Activated naive CD4-positive, alpha-beta T cell treated with anti-CD3 and anti-CD28 coated beads, Interleukin-2, amount 50 U/mL, for 72 hours (primary cell): ENCODE data around the gene P2RX2. TPM values are rescaled to one million over a fixed set of nuclear protein-coding genes. Genes with fewer than 3 reads are reported as not detected.

Source experiments
- ATAC-seq, 2 donors: fragments of 150-1000 bp; cut with Tn5 transposase; 2 replicates each; pipeline ENCODE4 v1.10.0; 2021; ENCODE audit warnings: mild to moderate bottlenecking in 2 of 2, moderate library complexity in 2 of 2
- DNase-seq, 2 donors: peaks; one replicate each; pipeline ENCODE4 v3.0.0; 2021 to 2022; ENCODE audit warnings: low spot score in 2 of 2
- H3K27ac Mint-ChIP-seq, 2 donors: one replicate each; pipeline ENCODE4 v1.8.0; 2022; ENCODE audit warnings: mild to moderate bottlenecking in 2 of 2, mixed read lengths in 2 of 2
- H3K36me3 Mint-ChIP-seq, 2 donors: one replicate each; pipeline ENCODE4 v1.8.0; 2022; ENCODE audit warnings: mixed read lengths in 2 of 2
- H3K9me3 Mint-ChIP-seq, 2 donors: one replicate each; pipeline ENCODE4 v1.8.0; 2022; ENCODE audit warnings: mixed read lengths in 2 of 2
- total RNA-seq, 2 donors: library from RNA; stranded (reverse); gene quantifications; one replicate each; pipeline ENCODE4 v1.2.3, GENCODE V29; 2022

The P2RX2 gene
- total RNA-seq, 2 donors from 2014 or later: not detected

DNA sequence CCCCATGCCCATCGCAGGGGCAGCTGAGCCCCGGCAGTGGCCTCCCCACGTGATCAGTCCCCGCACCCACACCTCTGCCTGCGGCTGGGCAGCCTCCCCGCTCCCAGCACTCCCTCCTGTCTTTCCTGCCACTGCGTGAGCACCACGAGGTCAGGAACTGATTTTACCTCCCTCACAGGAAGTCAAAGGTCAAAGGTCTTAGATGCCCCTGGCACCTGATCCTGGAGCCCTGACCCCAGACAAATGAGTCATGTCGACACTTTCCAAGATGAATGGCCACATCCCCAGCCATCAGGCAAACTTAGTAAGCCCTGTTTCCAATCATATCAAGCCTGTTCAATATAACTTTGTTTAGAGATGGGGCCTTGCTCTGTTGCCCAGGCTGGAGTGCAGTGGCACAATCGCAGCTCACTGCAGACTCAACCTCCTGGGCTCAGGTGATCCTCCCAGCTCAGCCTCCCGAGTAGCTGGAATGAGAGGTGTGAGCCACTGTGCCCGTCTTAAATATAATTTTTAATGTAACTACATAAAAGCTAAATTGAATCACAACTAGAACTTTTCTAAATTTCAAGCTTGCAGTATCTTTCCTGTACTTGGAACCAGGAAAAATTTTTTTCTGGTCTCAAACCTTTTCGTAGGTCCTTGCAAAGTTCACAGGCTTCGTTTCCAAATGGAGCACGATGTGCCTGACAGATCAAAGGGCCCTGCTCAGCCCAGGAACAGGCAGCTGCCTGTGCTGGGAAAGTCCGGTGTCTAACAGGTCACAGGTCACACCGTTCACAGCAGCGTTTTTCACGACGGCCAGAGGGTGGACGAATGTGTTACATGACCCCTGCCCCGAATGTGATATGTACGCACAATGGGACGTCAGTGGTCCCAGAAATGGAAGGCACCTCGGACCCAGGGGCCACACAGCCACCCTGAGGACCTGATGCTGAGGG, 10.1 kb upstream of the P2RX2 start:
- Mint-ChIP-seq H3K9me3 (no peaks in the 10 kb centered on the region), H3K36me3 (peaks cover 0 to 7% of the 10 kb centered on the region in 2 donors), H3K27ac (no peak overlapping the region)
- ATAC-seq: peak in 1 of 2 donors; percentile 36
- peak in 1 of 2 donors; percentile 52 for DNase-seq

DNA sequence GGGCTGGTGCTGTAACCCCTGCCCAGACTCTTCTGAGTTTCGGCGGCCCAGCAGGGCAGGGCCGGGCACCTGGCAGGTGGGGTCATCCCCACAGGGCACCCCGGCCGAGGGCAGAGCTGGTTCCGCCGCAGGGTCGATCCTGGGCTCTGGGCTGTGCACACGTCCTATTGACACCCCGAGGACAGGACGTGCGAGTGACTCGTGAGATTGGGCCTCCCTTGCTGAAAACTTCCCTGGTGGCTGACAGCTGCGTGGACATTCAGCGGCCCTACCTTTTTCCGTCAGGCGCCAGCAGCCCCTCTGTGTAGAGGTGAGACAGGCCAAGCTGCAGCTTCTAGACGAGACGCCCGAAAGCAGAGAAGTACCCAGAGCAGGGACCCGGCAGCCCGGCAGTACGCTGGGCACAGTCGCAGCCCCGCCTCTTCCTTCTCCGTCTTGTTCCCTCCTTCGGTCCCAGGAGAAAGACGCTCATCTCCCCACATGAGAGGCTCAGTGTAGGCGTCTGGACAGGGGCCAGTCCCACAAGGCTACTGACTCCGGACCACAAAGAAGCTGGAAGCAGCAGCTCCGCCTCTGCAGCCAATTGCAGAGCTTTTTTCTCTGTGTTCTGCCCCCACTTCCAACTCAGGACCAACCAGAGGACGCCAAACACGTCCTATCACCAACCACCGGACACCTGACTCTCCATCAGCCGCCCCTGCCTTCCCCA, 8.4 kb upstream of the P2RX2 start, which contains the start of gene LRCOL1:
Gene LRCOL1 (minus strand): TSS at position 532 of the 709 bp plus-strand sequence. CDS start 4,331 bp downstream, outside the sequence.
- no peak within 1 kb of the TSS for H3K27ac Mint-ChIP-seq
- DNase-seq (no peak), ATAC-seq (no peak)
- H3K9me3 Mint-ChIP-seq: peaks cover 0 to 3% of the 10 kb centered on the region in 2 donors
- peaks cover 0 to 7% of the 10 kb centered on the region in 2 donors for H3K36me3 Mint-ChIP-seq

DNA sequence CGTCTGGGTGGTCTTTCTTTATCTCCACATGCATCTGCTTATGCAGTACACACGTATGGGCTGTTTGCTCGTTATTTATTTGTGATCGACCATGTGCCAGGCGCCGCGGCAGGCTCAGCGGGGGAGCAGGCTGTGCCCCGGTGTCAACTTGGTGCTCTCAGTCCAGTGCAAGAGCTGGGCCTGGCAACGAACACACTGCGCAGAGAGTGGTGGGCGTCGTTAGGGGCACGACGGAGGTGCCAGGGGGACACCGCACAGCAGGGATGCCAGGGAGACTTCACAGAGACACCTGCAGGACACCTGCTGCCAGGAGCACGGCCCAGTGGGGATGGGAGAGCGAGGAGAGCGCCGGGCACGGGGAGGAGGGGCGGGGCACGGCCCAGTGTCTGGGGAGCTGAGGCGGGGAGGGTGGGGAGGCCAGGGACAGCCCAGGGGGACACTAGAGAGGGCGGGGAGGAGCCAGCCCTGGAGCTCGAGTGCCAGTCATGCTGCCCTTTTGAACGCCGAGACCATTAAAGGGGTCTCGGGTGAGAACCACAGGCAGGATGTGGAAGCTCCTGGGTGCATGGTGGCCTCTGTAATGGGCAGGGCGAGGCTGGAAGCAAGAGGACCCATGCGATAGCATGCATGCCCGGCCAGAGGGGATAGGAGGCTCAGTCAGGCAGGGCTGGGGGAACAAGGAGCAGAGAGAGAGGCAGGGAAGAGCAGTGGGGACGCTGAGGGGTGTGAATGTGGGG, 7.5 kb upstream of the P2RX2 start:
- H3K9me3 Mint-ChIP-seq: peaks cover 0 to 10% of the 10 kb centered on the region in 2 donors
- no peak overlapping the region for H3K27ac Mint-ChIP-seq
- no peak for DNase-seq
- peaks cover 0 to 12% of the 10 kb centered on the region in 2 donors for H3K36me3 Mint-ChIP-seq
- no peak for ATAC-seq

DNA sequence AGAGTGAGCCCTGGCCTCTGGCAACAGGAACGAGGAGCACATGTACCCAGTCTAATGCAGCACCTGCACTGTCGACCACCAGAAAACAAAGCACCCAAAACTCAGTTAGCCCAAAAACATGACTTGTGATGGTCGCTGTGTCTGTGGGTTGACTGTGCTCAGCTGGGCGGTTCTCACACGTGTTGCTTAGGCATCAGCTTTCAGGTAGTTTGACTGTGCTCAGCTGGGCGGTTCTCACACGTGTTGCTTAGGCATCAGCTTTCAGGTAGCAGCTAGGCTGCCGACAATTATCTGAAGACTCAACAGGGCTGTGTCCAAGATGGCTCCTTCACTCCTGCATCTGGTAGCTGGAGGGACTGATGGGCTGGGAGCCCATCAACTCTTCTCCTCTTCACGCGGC, 7.0 kb upstream of the P2RX2 start:
- DNase-seq (no peak), ATAC-seq (no peak)
- Mint-ChIP-seq H3K27ac (no peak overlapping the region), H3K36me3 (peaks cover 0 to 16% of the 10 kb centered on the region in 2 donors), H3K9me3 (peaks cover 0 to 10% of the 10 kb centered on the region in 2 donors)

DNA sequence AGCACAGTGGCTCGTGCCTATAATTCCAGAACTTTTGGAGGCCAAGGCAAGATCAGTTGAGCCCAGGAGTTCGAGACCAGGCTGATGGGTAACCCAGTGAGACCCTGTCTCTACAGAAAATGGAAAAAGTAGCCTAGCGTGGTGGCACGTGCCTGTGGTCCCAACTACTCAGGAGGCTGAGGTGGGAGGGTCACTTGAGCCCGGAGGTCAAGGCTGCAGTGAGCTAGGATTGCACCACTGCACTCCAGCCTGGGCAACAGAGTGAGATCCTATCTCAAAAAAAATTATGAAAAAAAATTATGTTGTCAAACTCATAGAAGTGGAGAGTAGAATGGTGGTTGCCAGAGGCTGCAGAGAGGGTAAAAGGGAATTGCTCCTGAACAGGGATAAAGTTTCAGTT, 4.5 kb upstream of the P2RX2 start:
- peaks cover 10 to 33% of the 10 kb centered on the region in 2 donors for H3K36me3 Mint-ChIP-seq
- ATAC-seq (no peak), DNase-seq (no peak)
- H3K9me3 Mint-ChIP-seq: peaks cover 0 to 18% of the 10 kb centered on the region in 2 donors
- H3K27ac Mint-ChIP-seq: no peak overlapping the region

DNA sequence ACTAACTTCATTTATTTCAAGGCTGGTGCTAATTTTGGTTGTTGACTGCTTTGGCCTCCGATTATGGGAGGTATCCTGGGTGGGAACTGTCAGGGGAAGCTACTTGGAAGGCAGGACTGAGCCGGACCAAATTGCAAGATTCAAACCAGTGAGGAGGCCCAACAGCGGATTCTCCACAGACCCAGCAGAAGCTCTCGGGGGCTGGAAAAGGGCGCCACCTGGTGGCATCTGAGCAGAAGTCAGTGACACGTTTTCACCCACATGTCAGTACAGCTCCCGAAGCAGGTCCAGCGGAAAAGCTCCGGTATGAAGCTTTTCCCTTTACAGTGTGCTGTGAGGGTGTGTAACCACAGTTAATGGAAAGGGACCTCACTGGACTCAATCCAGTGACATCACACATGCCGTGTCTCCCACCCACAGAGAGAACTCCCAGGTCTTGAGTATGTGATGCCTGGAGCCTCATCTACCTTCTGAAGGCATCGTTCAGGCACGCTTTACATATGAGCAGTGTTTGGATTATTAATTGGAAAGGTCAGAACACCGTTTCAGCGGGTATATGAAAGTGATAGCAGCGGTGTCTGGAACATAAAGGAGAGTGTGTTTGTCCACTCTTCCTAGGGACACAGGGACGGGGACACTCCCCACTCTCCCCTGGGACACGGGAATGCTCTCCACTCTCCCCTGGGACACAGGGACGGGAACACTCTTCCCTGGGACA, 3.6 kb upstream of the P2RX2 start:
- peak; percentile 81 to 89 for ATAC-seq
- no peak overlapping the region for H3K27ac Mint-ChIP-seq
- peaks cover 0 to 18% of the 10 kb centered on the region in 2 donors for H3K9me3 Mint-ChIP-seq
- H3K36me3 Mint-ChIP-seq: peaks cover 10 to 33% of the 10 kb centered on the region in 2 donors
- DNase-seq: peak; percentile 79 to 82

DNA sequence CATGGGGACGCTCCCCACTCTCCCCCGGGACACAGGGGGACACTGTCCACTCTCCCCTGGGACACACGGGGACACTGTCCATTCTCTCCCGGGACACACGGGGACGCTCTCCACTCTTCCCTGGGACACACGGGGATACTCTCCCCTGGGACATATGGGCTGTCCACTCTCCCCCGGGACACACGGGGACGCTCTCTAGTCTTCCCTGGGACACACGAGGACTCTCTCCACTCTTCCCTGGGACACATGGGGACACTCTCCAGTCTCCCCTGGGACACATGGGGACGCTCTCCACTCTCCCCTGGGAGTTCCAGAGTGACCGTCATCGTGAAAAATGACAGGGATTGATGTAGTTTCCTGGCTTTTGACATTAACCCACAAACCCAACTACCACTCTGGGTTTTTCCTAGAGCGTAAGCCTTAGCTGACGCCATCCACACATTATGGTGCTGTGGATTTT, 3.0 kb upstream of the P2RX2 start:
- ATAC-seq: no peak
- Mint-ChIP-seq H3K27ac (no peak overlapping the region), H3K9me3 (peaks cover 0 to 18% of the 10 kb centered on the region in 2 donors), H3K36me3 (peaks cover 10 to 30% of the 10 kb centered on the region in 2 donors)
- DNase-seq: no peak

DNA sequence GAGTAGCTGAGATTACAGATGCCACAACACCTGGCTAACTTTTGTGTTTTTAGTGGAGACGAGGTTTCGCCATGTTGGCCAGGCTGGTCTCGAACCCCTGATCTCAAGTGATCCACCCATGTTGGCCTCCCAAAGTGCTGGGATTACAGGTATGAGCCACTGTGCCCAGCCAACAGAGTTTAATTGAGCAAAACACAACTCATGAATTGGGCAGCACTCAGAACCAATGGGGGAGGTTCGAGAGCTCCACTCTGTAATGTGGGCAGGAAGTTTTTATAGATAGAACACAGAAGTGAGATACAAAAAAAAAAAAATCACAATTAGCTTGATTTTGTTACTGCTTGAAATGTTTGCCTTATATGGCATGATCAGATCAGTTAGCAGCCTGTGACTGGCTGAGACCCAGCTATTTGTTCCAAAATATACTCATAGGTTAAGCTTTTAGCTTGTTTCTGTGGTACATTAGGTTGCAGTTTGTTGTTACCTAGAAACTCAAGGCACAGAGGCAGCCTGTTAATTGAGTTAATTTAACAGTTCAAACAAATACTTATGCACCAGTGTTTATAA, 1.4 kb upstream of the P2RX2 start:
- DNase-seq (no peak), ATAC-seq (no peak)
- H3K27ac Mint-ChIP-seq: no peak overlapping the region
- H3K36me3 Mint-ChIP-seq: peaks cover 10 to 26% of the 10 kb centered on the region in 2 donors
- H3K9me3 Mint-ChIP-seq: peaks cover 0 to 18% of the 10 kb centered on the region in 2 donors

DNA sequence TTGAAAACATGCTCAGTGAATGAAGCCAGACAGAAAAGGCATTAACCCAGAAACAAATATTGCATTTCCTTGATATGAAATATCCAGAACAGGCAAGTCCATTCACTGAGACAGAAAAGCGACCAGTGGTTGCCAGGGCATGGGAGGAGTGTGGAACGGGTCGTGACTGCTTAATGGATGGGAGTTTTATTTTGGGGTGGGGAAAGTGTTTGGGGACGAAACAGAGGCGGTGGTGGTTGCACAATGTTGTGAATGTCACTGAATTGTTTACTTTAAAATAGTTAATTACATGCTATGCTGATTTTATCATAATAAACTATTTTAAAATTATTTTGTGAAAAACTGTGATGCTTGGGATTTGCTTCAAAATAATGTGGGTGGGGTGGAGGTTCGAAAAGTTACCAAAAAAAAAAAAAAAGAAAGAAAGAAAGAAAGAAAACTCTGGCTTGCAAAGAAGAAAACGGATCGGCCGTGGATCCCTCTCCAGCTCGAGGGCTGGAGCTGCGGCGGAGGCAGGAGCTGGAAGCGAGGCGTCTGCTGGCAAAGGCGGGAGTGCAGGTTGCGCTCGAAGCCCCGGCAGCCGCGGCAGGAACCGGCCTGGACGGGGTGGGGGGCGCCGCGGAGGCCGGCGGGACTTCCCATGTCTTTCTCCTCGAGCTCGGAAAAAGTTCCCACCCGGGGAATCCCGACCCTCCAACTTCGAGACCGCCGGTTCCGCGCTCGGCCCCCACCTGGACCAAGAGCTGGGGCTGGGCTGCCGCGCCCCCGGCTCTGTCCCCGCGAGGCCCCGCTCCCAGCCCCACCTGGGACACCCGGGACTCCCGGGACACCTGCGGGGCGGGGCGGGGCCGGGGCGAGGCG, 524 bp upstream of the P2RX2 start:
- ATAC-seq: no peak
- Mint-ChIP-seq H3K36me3 (peaks cover 10 to 26% of the 10 kb centered on the region in 2 donors), H3K9me3 (peaks cover 0 to 18% of the 10 kb centered on the region in 2 donors)

DNA sequence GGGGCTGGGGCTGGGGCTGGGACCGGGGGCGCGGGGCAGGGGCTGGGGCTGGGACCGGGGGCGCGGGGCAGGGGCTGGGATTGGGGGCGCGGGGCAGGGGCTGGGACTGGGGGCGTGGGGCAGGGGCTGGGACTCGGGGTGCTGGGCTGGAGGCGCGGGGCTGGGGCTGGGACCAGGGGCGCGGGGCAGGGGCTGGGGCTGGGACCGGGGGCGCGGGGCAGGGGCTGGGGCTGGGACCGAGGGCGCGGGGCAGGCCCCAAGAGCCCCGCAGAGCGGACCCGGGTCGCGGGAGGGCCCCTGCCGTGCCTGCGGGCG, 452 bp downstream of the P2RX2 start:
- no peak for DNase-seq
- ATAC-seq: no peak
- Mint-ChIP-seq H3K9me3 (peaks cover 0 to 18% of the 10 kb centered on the region in 2 donors), H3K27ac (no peak overlapping the region), H3K36me3 (peaks cover 10 to 26% of the 10 kb centered on the region in 2 donors)

More for the DNA sequence above, 524 bp upstream of the P2RX2 start:
- DNase-seq: no peak
- peak overlapping the region in 1 of 2 donors; percentile 98 for H3K27ac Mint-ChIP-seq

DNA sequence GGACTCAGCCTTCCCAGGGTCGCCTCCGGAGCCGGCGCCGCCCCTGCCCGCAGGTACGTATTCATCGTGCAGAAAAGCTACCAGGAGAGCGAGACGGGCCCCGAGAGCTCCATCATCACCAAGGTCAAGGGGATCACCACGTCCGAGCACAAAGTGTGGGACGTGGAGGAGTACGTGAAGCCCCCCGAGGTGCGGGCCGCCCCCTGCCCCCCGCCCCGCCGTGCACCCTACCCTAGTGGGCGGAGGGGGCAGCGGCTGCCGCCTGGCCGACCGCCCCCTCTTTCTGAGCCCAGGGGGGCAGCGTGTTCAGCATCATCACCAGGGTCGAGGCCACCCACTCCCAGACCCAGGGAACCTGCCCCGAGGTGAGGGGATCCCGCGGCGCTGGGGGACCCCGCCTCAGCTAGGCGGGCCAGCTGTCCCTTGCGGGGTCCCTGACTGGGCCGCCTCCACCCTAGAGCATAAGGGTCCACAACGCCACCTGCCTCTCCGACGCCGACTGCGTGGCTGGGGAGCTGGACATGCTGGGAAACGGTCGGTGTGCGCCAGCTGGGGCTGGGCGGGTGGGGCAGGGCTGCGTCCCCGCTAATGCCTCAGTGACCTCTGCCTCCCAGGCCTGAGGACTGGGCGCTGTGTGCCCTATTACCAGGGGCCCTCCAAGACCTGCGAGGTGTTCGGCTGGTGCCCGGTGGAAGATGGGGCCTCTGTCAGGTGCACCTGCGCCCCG, 973 bp downstream of the P2RX2 start:
- H3K27ac Mint-ChIP-seq: no peak overlapping the region
- no peak for DNase-seq
- peaks cover 0 to 18% of the 10 kb centered on the region in 2 donors for H3K9me3 Mint-ChIP-seq
- ATAC-seq: no peak
- peaks cover 10 to 26% of the 10 kb centered on the region in 2 donors for H3K36me3 Mint-ChIP-seq

DNA sequence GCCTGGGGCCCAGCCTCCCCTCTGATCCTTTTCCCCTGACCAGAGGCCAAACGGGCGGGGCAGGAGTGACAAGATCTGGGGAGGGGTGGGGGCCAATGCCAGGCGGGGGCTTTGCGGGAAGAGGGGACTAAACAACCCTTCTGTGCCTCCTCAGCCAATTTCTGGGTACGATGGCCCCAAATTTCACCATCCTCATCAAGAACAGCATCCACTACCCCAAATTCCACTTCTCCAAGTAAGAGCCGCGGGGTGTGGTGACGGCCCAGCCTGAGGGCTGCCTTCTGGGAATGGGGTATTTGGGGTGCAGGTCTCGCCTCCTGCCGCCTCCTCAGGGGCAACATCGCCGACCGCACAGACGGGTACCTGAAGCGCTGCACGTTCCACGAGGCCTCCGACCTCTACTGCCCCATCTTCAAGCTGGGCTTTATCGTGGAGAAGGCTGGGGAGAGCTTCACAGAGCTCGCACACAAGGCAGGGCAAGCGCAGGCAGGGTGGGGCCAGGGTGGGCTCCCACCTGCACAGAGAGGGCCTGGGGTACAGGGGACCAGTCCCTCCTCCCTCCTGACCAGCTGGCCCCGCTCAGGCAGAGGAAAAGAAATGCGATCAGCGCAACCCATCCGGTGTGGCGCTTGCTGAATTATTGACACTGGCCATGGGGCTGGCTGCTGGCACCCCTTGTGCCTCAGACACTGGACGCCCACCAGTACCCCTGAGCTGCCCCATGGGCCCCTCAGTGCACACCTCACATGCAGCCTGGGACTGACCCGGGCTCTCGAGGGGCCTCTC, 1.7 kb downstream of the P2RX2 start:
- H3K9me3 Mint-ChIP-seq: peaks cover 0 to 14% of the 10 kb centered on the region in 2 donors
- DNase-seq: no peak
- H3K36me3 Mint-ChIP-seq: peaks cover 14 to 29% of the 10 kb centered on the region in 2 donors
- H3K27ac Mint-ChIP-seq: no peak overlapping the region
- no peak for ATAC-seq

DNA sequence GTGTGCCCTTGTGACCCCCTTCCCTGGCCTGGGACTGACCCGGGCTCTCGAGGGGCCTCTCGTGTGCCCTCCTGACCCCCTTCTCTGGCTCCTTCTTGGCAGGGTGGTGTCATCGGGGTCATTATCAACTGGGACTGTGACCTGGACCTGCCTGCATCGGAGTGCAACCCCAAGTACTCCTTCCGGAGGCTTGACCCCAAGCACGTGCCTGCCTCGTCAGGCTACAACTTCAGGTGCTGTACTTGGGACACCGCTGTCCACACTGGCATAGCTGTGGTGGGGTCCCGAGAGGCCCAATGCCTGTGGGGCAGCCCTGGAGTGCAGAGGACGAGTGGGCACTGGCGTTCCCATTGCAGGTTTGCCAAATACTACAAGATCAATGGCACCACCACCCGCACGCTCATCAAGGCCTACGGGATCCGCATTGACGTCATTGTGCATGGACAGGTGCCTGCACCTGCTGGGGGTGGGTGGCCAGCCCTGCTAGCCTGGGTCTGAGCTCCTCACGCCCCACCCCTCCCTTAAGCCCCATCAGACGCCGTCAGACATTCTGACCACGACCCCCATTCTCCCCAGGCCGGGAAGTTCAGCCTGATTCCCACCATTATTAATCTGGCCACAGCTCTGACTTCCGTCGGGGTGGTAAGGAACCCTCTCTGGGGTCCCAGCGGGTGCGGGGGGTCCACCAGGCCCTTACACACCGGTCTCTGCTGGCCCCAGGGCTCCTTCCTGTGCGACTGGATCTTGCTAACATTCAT, 2.5 kb downstream of the P2RX2 start:
- ATAC-seq (no peak), DNase-seq (no peak)
- peaks cover 16 to 27% of the 10 kb centered on the region in 2 donors for H3K36me3 Mint-ChIP-seq
- peak overlapping the region in 1 of 2 donors; percentile 48 for H3K27ac Mint-ChIP-seq
- H3K9me3 Mint-ChIP-seq: peaks cover 0 to 8% of the 10 kb centered on the region in 2 donors
